Motor neuron (in vitro differentiated cells): Measurements from ENCODE around the gene AUTS2. TPM values are rescaled to one million over a fixed set of nuclear protein-coding genes. Genes with fewer than 3 reads are reported as not detected.
"Not testable (repeated sequence)": the region's sequence is repeated elsewhere in the genome, so short reads cannot be mapped to it uniquely, and the experiment has no call there.

ENCODE experiments used
- ATAC-seq, 8 experiments: fragments of 200-7000 bp; cut with Tn5 transposase; replicated peaks in 6 of 8; 2 replicates each; pipeline ENCODE4 v1.8.0; 2021; ENCODE audit warnings: mild to moderate bottlenecking in 8 of 8, moderate library complexity in 8 of 8
- H3K27ac ChIP-seq, 2 donors: fragments of 250-450 bp; sonication (Bioruptor Pico); 2 replicates each; pipeline ENCODE4 v1.9.0; 2021; ENCODE audit warnings: antibody characterized with exemption in 2 of 2, mild to moderate bottlenecking in 2 of 2, moderate library complexity in 1 of 2
- H3K4me1 ChIP-seq, 2 donors: fragments of 250-450 bp; sonication (Bioruptor Pico); replicated peaks in 1 of 2; 2 replicates each; pipeline ENCODE4 v1.6.1; 2021; ENCODE audit warnings: antibody characterized with exemption in 2 of 2, mild to moderate bottlenecking in 2 of 2, moderate library complexity in 1 of 2
- H3K4me3 ChIP-seq, 5 donors: fragments of 250-450 bp; sonication (Bioruptor Pico); 2 replicates each; pipeline ENCODE4 v1.9.0; 2021; ENCODE audit warnings: antibody characterized with exemption in 5 of 5, mild to moderate bottlenecking in 5 of 5, moderate library complexity in 4 of 5
- WGBS, 10 experiments: fragments of 450-650 bp; shearing (Covaris generic); methylation state at CpG; one replicate each; pipeline ENCODE4 v1.0.0; 2022; 5-methylcytosine and 5-hydroxymethylcytosine counted together
- in situ Hi-C, 9 experiments: fragments of 400-800 bp; cut with MboI; loops; one replicate each; pipeline ENCODE4 v1.15.0; 2021; ENCODE audit warnings: low sequenced_read_pairs in 9 of 9, low pct_unique_long_range_greater_than_20kb in 2 of 9; ENCODE audit not compliant: unreplicated experiment in 9 of 9
- total RNA-seq, 8 experiments: library from RNA; unstranded; fragments of 300-600 nt; gene quantifications; 2 replicates each; pipeline versions ENCODE4 v1.2.3 to v1.2.4, GENCODE V29; 2022

The AUTS2 gene
- total RNA-seq, 8 experiments from 2014 or later: 0.49 to 68.6 (median 32.2) TPM

- WGBS, 10 experiments: 50 to 88% methylated on average over 2 to 3 of the region's 4 CpGs; no CpG with 5 or more reads in 8 of the 10 experiments
- Histone ChIP-seq H3K4me1 (peaks cover 3 to 6% of the 10 kb centered on the region in 2 donors), H3K4me3 (no peak overlapping the region), H3K27ac (no peak overlapping the region)
- ATAC-seq: no peak
- in situ Hi-C loops: no loop called here
Observed at GRCh38 chr7:70799841-70800405, 1201.6 kb downstream of the AUTS2 start.

GRCh38 chr7:70805360-70805759 is 1207.1 kb downstream of the AUTS2 start:
- WGBS, 10 experiments: 39 to 93% (median 79%) methylated on average over 2 to 7 of the region's 7 CpGs; no CpG with 5 or more reads in 1 of the 10 experiments
- in situ Hi-C loops: no loop called here
- ATAC-seq: no peak
- Histone ChIP-seq H3K27ac (no peak overlapping the region), H3K4me3 (no peak overlapping the region), H3K4me1 (peaks cover 3 to 6% of the 10 kb centered on the region in 2 donors)

DNA sequence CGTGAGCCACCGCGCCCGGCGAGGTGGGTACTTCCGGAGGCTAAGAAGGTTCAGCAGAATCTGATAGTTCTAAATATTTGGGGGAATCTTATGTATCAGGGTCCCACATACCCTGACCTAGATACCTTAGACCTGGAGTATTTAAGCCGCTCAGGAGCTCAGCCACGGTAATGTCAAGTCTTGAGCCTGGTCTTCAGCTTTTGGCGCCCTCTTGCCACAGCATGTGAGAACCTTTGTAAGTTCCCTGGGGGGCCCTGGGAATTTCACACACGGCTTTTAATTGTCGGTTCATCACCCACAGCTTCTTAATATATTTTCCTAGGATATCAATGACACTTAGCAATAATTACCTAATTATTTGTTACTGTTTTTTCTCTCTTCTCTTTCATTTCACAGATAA is 1209.4 kb downstream of the AUTS2 start:
- no peak for ATAC-seq
- Histone ChIP-seq H3K27ac (no peak overlapping the region), H3K4me3 (no peak overlapping the region), H3K4me1 (no peaks in the 10 kb centered on the region)
- in situ Hi-C loops: no loop called here
- WGBS, 10 experiments: 57 to 96% (median 91%) methylated on average over 2 to 4 of the region's 11 CpGs; no CpG with 5 or more reads in 3 of the 10 experiments

DNA sequence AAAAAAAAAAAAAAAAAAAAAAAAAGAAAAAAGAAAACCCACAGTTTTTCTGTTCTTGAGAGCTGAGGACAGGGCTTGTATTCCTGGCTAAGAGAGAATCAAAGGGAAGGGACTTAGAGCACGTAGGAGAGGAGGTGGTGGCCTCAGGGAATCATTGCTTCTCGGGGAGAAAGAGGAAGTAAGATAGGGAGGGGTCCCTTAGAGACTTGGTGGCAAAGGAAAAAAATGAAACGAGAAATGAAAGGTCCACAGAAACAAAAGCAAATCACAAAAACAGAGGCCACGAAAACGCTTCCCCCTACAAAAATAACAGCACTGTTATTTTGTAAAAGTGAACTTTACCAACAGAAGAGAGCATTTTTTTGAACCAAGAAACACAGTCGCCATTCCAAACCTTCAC is 1210.6 kb downstream of the AUTS2 start:
- no peak for ATAC-seq
- H3K4me1 ChIP-seq: no peaks in the 10 kb centered on the region
- 26 to 91% (median 62%) methylated on average over 4 to 6 of the region's 6 CpGs; no CpG with 5 or more reads in 1 of the 10 experiments for WGBS, 10 experiments
- in situ Hi-C loops: no loop called here
- H3K27ac ChIP-seq: no peak overlapping the region
- H3K4me3 ChIP-seq: no peak overlapping the region

- no peak overlapping the region for H3K27ac ChIP-seq
- no peaks in the 10 kb centered on the region for H3K4me1 ChIP-seq
- H3K4me3 ChIP-seq: no peak overlapping the region
- no peak for ATAC-seq
- WGBS, 10 experiments: 0 to 100% (median 43%) methylated on average over 1 to 2 of the region's 3 CpGs; no CpG with 5 or more reads in 4 of the 10 experiments
- in situ Hi-C loops: no loop called here
Observed at GRCh38 chr7:70810558-70811139, 1212.4 kb downstream of the AUTS2 start.

GRCh38 chr7:70812511-70812910 is 1214.2 kb downstream of the AUTS2 start:
- 0 to 100% (median 29%) methylated on average over 1 to 3 of the region's 3 CpGs for WGBS, 10 experiments
- Histone ChIP-seq H3K4me1 (no peaks in the 10 kb centered on the region), H3K4me3 (no peak overlapping the region), H3K27ac (no peak overlapping the region)
- ATAC-seq: no peak
- in situ Hi-C loops: no loop called here

GRCh38 chr7:70822490-70822889 is 1224.2 kb downstream of the AUTS2 start:
- WGBS, 10 experiments: 0 to 100% (median 63%) methylated on average over 1 to 5 of the region's 6 CpGs; no CpG with 5 or more reads in 1 of the 10 experiments
- ATAC-seq, H3K27ac ChIP-seq, H3K4me3 ChIP-seq, H3K4me1 ChIP-seq, in situ Hi-C loops: not testable (repeated sequence)

GRCh38 chr7:70829221-70830059 is 1231.2 kb downstream of the AUTS2 start:
- WGBS, 10 experiments: 0 to 49% (median 19%) methylated on average over 3 to 13 of the region's 29 CpGs
- peak overlapping the region in 3 of 5 donors; percentile 5 to 17 (median 10) for H3K4me3 ChIP-seq
- no peak overlapping the region for H3K27ac ChIP-seq
- in situ Hi-C loops: loop anchor here in 1 of 9 experiments (10.0 kb wide), 1 partner anchor 885 kb away; no protein-coding TSS in a partner anchor
- no peaks in the 10 kb centered on the region for H3K4me1 ChIP-seq
- ATAC-seq: peak; percentile 80 to 94 (median 91)

DNA sequence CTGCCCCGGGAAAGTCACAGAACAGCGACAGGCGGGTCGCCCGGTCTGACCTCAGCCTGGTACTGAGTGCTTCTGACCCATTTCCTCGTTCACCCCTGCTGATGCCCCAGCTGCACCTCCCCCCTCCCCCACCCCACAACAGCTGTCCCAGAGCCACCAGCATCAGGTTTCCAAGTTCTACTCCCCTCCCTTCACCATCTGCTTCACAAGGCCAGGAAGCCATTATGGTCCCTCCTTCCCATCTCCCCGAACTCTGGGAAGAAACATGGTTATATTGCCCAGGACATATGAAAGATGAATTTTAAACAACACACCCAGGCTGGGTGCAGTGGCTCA is 1231.8 kb downstream of the AUTS2 start:
- WGBS, 10 experiments: 60% methylated on average over 1 of the region's 7 CpGs; no CpG with 5 or more reads in 9 of the 10 experiments
- no peak for ATAC-seq

DNA sequence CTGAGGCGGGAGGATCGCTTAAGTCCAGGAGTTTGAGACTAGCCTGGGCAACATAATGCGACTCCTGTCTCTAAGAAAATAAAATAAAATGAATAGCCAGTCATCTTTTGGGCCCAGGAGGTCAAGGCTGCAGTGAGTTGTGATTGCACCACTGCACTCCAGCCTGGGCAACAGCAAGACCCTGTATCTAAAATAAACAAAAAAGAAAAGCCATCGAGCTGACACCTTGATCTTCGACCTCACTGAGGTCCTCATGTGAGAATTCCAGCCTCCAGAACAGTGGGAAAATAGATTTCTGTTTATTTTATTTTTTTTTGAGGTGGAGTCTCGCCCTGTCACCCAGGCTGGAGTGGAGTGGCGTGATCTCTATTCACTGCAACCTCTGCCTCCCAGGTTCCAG is 1232.2 kb downstream of the AUTS2 start:
- Histone ChIP-seq H3K4me1 (no peaks in the 10 kb centered on the region), H3K4me3 (no peak overlapping the region), H3K27ac (no peak overlapping the region)
- in situ Hi-C loops: loop anchor here in 1 of 9 experiments (10.0 kb wide), 1 partner anchor 884 kb away; no protein-coding TSS in a partner anchor
- 19 to 100% (median 89%) methylated on average over 1 to 6 of the region's 7 CpGs; no CpG with 5 or more reads in 2 of the 10 experiments for WGBS, 10 experiments
- no peak for ATAC-seq

More for the DNA sequence above, 1231.8 kb downstream of the AUTS2 start:
- Histone ChIP-seq H3K27ac (no peak overlapping the region), H3K4me3 (no peak overlapping the region), H3K4me1 (no peaks in the 10 kb centered on the region)
- in situ Hi-C loops: loop anchor here in 1 of 9 experiments (10.0 kb wide), 1 partner anchor 885 kb away; no protein-coding TSS in a partner anchor

DNA sequence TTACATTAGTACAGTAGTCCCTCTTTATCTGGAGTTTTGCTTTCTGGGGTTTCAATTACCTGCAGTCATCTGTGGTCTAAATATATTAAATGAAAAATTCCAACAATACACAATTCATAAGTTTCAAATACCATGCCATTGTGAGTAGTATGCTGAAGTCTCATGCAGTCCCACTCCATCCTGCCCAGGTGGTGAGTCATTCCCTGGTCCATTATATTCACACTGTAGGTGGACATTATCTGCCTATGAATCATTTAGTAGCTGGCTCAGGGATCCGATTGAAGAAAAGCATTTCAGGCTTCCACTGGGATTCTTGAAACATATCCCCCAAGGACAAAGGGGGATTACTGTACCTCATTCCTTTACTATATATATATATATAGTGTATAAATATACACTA is 1235.5 kb downstream of the AUTS2 start:
- in situ Hi-C loops: loop anchor here in 1 of 9 experiments (10.0 kb wide), 1 partner anchor 881 kb away; no protein-coding TSS in a partner anchor
- 0 to 13% methylated on average over 1 of the region's 1 CpG; no CpG with 5 or more reads in 8 of the 10 experiments for WGBS, 10 experiments

DNA sequence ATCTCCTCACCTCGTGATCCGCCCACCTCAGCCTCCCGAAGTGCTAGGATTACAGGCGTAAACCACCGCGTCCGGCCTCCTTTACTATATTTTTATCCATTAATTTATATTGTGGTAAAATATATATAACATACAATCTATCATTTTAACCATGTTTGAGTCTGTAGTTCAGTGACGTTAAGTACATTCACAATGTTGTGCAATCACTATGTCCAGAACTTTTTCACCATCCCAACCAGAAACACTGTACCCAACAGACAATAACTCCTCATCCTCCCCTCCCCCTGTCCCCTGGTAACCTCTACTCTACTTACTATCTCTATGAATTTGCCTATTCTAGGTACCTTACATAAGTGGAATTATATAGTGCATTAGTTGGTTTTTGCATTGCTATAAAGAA is 1236.1 kb downstream of the AUTS2 start:
- no peak overlapping the region for H3K4me3 ChIP-seq
- no peak overlapping the region for H3K27ac ChIP-seq
- WGBS, 10 experiments: 0 to 100% (median 97%) methylated on average over 1 to 8 of the region's 8 CpGs; no CpG with 5 or more reads in 3 of the 10 experiments
- in situ Hi-C loops: loop anchor here in 1 of 9 experiments (10.0 kb wide), 1 partner anchor 880 kb away; no protein-coding TSS in a partner anchor
- no peaks in the 10 kb centered on the region for H3K4me1 ChIP-seq
- ATAC-seq: no peak

More for the DNA sequence above, 1235.5 kb downstream of the AUTS2 start:
- Histone ChIP-seq H3K4me3 (no peak overlapping the region), H3K4me1 (no peaks in the 10 kb centered on the region), H3K27ac (no peak overlapping the region)
- peak in 5 of 8 experiments; percentile 56 to 93 (median 77) for ATAC-seq

DNA sequence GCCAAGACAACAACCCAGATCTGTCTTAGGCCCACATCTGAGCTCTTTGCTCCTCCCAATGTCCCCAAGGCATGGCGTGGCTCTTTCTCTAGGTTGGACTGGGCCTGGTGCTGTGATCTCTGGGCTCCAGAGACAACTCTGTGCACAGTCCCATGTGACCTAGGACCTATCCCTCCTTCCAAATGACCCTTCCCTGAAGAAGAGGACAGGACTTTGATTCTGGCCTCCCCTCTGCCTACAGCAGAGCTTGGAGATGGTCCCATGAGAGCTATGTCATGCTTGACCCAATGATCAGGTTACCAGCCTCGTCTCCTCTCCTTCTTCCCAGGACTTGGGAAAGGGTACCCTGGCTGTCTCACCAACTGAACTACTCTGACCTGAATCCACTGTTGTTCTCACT is 1237.4 kb downstream of the AUTS2 start:
- H3K4me1 ChIP-seq: no peaks in the 10 kb centered on the region
- 0% methylated on average over 1 of the region's 2 CpGs; no CpG with 5 or more reads in 9 of the 10 experiments for WGBS, 10 experiments
- no peak for ATAC-seq
- no peak overlapping the region for H3K27ac ChIP-seq
- in situ Hi-C loops: loop anchor here in 1 of 9 experiments (10.0 kb wide), 1 partner anchor 879 kb away; no protein-coding TSS in a partner anchor
- no peak overlapping the region for H3K4me3 ChIP-seq
